Panc1 (cell line): ENCODE results near the gene CD300LG.

Experiments used
- SIN3A ChIP-seq: IDR thresholded peaks from 2 replicates; pipeline ENCODE4 v1.6.1; 2012; ENCODE audit warnings: low read depth, mild to moderate bottlenecking, low read length, moderate library complexity, borderline replicate concordance; ENCODE audit not compliant: insufficient read depth
- TF ChIP-seq, protein P1 (sequence below): fragments of 450-650 bp; IDR thresholded peaks from 2 replicates; pipeline ENCODE4 v1.5.1; 2017; ENCODE audit warnings: mild to moderate bottlenecking

DNA sequence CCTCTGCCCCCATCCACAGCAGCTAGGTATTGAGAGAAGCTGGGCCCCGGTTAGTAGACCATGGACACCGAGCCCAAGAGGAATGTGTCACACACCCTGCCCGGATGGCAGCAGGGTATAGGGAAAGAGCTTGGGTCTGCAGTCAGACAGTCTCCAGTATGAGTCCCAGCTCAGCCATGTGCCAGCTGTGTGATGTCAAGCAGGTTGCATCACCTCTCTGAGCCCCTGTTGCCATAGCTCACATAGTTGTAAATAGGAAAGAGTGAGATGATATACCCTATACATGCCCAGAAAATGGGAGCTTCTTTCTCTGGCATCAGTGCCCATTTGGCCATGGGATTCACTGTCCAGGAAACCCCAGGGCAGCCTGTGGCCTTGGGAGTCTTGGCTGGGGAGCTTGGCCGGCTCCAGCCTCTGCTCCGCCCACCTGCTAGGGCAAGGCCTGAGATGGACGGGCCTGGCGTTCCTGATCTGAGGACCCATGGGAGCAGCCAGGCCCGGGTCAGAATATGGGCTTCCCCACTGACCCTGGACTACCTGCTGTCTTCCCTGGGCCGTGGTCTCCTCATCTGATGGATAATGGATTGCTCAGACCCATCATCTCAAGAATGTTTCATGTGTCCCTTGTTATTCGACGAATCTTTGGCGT, 13.2 kb downstream of the CD300LG start:
- TF ChIP-seq, protein P1, sequence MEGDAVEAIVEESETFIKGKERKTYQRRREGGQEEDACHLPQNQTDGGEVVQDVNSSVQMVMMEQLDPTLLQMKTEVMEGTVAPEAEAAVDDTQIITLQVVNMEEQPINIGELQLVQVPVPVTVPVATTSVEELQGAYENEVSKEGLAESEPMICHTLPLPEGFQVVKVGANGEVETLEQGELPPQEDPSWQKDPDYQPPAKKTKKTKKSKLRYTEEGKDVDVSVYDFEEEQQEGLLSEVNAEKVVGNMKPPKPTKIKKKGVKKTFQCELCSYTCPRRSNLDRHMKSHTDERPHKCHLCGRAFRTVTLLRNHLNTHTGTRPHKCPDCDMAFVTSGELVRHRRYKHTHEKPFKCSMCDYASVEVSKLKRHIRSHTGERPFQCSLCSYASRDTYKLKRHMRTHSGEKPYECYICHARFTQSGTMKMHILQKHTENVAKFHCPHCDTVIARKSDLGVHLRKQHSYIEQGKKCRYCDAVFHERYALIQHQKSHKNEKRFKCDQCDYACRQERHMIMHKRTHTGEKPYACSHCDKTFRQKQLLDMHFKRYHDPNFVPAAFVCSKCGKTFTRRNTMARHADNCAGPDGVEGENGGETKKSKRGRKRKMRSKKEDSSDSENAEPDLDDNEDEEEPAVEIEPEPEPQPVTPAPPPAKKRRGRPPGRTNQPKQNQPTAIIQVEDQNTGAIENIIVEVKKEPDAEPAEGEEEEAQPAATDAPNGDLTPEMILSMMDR = no peak
- TF ChIP-seq SIN3A = no peak
